Glutamatergic neuron (in vitro differentiated cells): Measurements from ENCODE around the gene MEF2D. TPM values are rescaled to one million over a fixed set of nuclear protein-coding genes. Genes with fewer than 3 reads are reported as not detected.

Source experiments
- DNase-seq: peaks from one replicate; pipeline ENCODE4 v3.0.0; 2022
- H3K27ac Mint-ChIP-seq: one replicate; pipeline ENCODE4 v1.8.0; 2020; ENCODE audit warnings: mild to moderate bottlenecking, mixed read lengths, inconsistent platforms; ENCODE audit not compliant: unreplicated experiment
- H3K27me3 Mint-ChIP-seq: one replicate; pipeline ENCODE4 v1.8.0; 2020; ENCODE audit warnings: mild to moderate bottlenecking, moderate library complexity, mixed read lengths, inconsistent platforms; ENCODE audit not compliant: unreplicated experiment
- H3K36me3 Mint-ChIP-seq: one replicate; pipeline ENCODE4 v1.8.0; 2020; ENCODE audit warnings: mild to moderate bottlenecking, mixed read lengths, inconsistent platforms; ENCODE audit not compliant: unreplicated experiment
- H3K4me1 Mint-ChIP-seq: one replicate; pipeline ENCODE4 v1.8.0; 2020; ENCODE audit warnings: mild to moderate bottlenecking, low read depth, mixed read lengths, inconsistent platforms; ENCODE audit not compliant: unreplicated experiment
- H3K4me3 Mint-ChIP-seq: one replicate; pipeline ENCODE4 v1.8.0; 2020; ENCODE audit warnings: mild to moderate bottlenecking, mixed read lengths, inconsistent platforms; ENCODE audit not compliant: unreplicated experiment
- H3K9me3 Mint-ChIP-seq: one replicate; pipeline ENCODE4 v1.8.0; 2020; ENCODE audit warnings: mild to moderate bottlenecking, moderate library complexity, mixed read lengths, inconsistent platforms; ENCODE audit not compliant: unreplicated experiment
- total RNA-seq: library from RNA; stranded (reverse); fragmentation: NEBNext Ultra II Directional; extraction: Animal tissue kit (Norgen Biotek cat#: 25700); gene quantifications from one replicate; pipeline ENCODE4 v1.2.1, GENCODE V29; 2021; ENCODE audit not compliant: unreplicated experiment
- TF ChIP-seq, protein P1 (sequence below): fragments of 200-600 bp; sonication (generic); IDR thresholded peaks from one replicate; pipeline ENCODE4 v1.5.0; 2021; ENCODE audit not compliant: partially characterized antibody, unreplicated experiment

MEF2D gene
- total RNA-seq, 1 donor from 2014 or later, result 50.0 TPM

DNA sequence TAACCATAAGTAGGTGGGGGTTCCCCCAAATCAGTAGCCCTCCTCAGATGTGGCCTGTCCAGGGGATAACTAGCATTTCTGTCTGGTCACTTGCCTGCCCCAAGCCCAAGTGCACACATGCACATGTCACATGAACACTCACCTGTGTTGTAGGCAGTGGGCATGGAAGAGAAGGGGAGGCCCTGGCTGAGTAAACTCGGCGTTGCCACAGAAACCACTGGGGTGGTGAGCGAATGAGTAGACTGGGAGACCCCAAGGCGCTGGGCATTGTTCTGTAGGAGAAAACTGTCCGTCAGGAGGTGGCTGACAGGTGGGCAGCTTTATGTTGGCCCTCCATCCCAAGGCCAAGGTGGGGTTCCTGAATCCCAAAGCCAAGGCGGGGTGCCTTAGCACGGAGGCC is 25.6 kb downstream of the MEF2D start:
- TF ChIP-seq, protein P1, sequence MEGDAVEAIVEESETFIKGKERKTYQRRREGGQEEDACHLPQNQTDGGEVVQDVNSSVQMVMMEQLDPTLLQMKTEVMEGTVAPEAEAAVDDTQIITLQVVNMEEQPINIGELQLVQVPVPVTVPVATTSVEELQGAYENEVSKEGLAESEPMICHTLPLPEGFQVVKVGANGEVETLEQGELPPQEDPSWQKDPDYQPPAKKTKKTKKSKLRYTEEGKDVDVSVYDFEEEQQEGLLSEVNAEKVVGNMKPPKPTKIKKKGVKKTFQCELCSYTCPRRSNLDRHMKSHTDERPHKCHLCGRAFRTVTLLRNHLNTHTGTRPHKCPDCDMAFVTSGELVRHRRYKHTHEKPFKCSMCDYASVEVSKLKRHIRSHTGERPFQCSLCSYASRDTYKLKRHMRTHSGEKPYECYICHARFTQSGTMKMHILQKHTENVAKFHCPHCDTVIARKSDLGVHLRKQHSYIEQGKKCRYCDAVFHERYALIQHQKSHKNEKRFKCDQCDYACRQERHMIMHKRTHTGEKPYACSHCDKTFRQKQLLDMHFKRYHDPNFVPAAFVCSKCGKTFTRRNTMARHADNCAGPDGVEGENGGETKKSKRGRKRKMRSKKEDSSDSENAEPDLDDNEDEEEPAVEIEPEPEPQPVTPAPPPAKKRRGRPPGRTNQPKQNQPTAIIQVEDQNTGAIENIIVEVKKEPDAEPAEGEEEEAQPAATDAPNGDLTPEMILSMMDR, result no peak
- Mint-ChIP-seq H3K4me3 (no peak overlapping the region), H3K36me3 (no peaks in the 10 kb centered on the region), H3K9me3 (no peaks in the 10 kb centered on the region), H3K4me1 (peaks cover 9% of the 10 kb centered on the region), H3K27me3 (peaks cover 7% of the 10 kb centered on the region), H3K27ac (no peak overlapping the region)
- no peak for DNase-seq

DNA sequence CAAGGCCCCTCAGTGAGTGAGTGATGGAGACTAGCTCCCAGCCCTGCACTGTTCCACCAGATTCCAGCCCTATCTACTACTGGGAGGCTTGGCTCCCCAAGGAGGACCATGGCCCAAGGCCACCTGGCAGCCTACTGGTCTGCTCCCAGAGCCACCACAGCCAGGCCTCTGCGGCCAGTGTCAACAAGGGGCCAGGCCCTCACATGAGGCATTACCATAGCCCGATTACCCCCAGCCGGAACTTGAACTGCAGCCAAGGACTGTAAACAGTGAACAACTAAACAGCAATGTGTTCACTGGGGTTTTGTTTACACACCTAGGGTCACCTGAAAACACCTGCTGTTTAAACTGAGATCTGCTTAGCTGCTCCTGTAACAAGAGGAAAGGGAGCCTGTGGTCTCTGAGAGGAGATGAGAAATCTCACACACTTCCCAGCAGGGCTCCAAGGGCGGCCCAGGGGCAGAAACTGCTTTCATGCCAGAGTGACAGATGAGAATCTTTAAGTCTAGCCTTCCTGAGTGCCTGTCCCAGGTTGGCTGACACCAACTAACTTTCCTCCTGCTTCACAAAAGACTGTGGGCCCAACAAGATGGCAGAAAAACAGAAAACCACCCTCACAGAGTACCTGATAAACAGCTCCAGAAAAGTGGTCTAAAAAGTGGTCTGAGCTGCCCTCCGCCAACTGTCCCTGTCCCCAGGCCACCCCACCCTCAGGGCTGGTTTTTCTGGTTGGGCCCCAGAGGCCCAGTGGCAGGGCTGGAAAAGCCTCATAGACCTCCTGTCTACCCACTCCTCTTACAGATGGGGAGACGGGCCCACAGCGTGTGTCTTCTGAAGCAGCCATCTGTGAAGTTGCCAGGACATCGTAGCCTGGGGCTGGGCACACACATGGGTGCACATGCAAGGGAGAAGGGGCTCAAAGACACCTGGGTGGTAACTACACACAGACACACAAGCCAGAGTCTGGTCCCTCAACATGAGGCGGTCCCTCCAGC is 28.8 kb downstream of the MEF2D start:
- no peaks in the 10 kb centered on the region for H3K36me3 Mint-ChIP-seq
- H3K27ac Mint-ChIP-seq, result no peak overlapping the region
- no peak for DNase-seq
- H3K27me3 Mint-ChIP-seq, result peaks cover 9% of the 10 kb centered on the region
- H3K4me1 Mint-ChIP-seq, result peaks cover 5% of the 10 kb centered on the region
- peaks cover 2% of the 10 kb centered on the region for H3K9me3 Mint-ChIP-seq
- H3K4me3 Mint-ChIP-seq, result no peak overlapping the region
- TF ChIP-seq, protein P1, result no peak

DNA sequence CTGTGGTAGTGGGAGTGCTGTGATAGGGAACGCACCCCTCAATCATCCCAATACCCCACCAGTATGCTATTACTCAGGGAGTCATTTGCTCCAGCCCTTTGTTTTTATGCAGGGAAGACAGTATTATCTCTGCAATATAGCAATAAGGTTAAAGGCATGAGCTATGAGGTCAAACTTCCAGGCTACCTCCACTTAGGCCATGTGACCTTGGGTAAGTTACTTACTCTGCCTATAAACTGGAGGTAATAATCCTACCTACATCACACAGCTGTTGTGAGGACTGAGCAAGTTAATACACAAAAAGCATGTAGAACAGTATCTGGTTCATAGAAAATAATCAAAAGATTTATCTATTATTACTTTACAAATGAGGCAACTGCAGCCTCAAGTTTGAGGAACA is 30.1 kb downstream of the MEF2D start:
- H3K27me3 Mint-ChIP-seq, result peaks cover 7% of the 10 kb centered on the region
- peaks cover 7% of the 10 kb centered on the region for H3K4me1 Mint-ChIP-seq
- H3K27ac Mint-ChIP-seq, result no peak overlapping the region
- TF ChIP-seq, protein P1, result no peak
- H3K4me3 Mint-ChIP-seq, result no peak overlapping the region
- no peaks in the 10 kb centered on the region for H3K36me3 Mint-ChIP-seq
- no peak for DNase-seq
- peaks cover 5% of the 10 kb centered on the region for H3K9me3 Mint-ChIP-seq

DNA sequence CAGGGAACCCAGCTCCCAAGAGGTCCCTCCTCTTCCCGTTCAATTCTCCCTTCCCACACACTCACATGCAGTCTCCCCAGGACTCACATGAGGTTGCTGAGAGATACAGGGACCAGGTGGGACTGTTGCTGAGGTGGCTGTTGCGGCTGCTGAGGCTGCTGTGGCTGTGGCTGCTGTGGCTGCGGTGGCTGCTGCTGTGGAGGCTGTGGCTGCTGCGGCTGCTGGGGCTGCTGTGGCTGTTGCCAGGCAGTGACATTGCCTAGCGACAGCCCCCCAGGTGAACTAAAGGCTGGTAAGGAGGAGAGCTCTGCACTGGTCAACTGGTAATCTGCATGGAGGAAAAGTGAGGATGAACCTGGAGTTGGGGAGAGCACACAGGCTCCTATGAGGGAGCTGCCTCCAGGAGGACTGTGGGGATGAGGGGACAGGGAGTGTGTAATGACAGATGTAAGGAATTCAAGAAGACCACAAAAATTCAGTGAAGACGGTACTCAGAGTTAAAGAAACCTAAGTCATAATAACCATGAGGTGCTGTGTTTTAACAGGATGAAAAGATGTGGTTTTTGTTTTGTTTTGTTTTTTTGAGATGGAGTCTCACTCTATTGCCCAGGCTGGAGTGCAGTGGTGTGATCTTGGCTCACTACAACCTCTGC is 31.8 kb downstream of the MEF2D start:
- H3K9me3 Mint-ChIP-seq, result peaks cover 6% of the 10 kb centered on the region
- no peaks in the 10 kb centered on the region for H3K36me3 Mint-ChIP-seq
- H3K27me3 Mint-ChIP-seq, result peaks cover 7% of the 10 kb centered on the region
- peaks cover 16% of the 10 kb centered on the region for H3K4me1 Mint-ChIP-seq
- DNase-seq, result no peak
- TF ChIP-seq, protein P1, result no peak
- no peak overlapping the region for H3K4me3 Mint-ChIP-seq
- no peak overlapping the region for H3K27ac Mint-ChIP-seq

DNA sequence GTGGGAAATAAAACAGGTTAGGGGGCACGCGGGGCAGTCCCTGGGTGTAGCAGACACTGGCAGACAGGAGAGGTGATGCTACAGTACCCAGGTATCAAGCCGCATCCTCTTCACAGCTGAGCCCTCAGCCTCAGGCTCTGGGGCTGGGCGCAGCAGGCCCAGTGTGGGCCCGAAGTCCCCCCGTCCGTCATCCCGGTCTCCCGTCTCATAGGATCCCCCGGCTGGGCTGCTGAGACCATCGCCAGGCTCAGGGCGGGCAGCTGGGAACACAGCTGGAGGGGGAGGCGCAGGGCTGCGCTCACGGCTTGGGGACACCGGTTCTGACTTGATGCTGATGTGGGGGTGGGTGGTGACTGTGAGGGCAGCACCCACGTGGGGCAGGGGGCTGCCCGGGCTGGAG is 32.7 kb downstream of the MEF2D start:
- TF ChIP-seq, protein P1, result no peak
- peaks cover 16% of the 10 kb centered on the region for H3K4me1 Mint-ChIP-seq
- peaks cover 4% of the 10 kb centered on the region for H3K27me3 Mint-ChIP-seq
- H3K36me3 Mint-ChIP-seq, result no peaks in the 10 kb centered on the region
- no peak for DNase-seq
- peak overlapping the region; percentile 62 for H3K27ac Mint-ChIP-seq
- no peak overlapping the region for H3K4me3 Mint-ChIP-seq
- H3K9me3 Mint-ChIP-seq, result peaks cover 6% of the 10 kb centered on the region
